NCI-H187 treated with DMSO at 0.1 percent for 48 hours (cell line): ENCODE results near the gene SLC35E1.

Source experiments
- DNase-seq: peaks from one replicate; lab custom pipeline; 2025; lab: John Stamatoyannopoulos, UW

The SLC35E1 gene

DNA sequence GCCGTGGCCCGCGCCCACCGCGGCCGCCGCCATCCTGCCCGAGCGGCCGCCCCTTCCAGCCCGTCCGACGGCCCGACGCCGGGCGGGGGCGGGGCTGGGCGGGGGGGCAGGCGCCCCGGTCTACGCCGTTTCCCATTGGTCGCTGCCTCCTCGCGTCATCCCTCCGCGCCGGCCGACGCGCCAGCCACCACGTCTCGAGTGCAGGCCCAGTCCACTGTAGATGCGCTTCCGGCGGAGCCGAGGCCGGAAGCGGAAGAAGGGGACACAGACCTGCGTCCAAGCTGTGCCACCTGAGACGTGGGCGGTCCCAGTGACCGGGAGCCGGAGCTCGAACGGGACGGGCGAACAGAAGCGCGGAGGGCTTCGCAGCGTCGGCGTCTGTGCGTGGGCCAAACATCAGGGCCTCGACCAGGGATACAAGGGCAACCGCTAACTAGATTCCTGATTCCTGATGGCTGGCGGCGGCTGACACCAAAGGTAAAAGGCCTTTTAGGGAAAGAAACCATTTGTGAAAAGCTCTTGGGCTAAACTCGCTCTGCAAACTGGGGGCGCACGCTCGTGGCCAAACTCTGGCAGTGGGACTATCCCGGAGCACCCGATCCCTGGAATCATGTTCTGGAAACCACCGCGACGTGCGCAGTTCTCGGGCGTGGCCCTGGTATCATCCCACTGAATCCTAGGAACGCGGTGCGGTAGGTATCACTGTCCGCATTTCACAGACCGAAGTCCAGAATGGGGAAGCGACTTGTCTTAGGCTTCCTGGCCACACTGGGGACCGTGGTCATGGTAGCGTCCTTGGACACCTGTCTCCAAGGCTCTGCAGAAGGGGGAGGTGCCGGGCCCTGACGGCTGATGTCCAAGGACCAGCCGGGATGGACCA is at the start of gene SLC35E1:
TSS of gene SLC35E1 (minus strand) at position 84 of the 880 bp plus-strand sequence. CDS start at position 33, 51 bp downstream.
- peak; percentile 4 for DNase-seq

DNA sequence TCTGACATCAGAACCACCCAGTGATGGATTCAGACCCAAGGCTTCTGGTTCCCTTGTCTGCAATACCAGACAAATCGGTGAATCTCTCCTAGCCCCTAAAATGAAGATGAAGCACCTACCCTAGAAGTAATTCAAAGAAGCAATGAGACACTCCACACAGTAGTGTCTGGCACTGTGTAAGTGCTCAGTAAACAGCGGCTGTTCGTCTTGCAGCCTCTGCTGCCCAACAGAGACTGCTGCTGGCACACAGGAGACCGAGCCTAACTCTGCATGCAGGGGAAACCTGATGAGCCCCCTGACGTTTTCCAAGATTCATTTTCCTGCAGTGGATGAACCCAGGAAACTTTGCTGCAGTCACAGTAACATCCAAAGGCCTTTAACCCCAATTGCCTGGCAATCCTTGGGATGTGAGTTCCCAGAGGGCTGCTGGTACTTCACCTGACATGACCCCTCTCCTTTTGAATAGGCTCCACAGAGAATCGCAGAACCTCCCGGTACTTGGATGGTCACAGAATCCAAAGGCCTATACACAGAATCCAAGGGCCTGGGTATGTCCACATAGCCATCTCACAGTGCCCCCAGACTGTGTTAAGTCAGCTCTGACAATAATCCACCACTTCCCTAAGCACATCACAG is 49.1 kb upstream of the SLC35E1 start:
- DNase-seq = no peak

DNA sequence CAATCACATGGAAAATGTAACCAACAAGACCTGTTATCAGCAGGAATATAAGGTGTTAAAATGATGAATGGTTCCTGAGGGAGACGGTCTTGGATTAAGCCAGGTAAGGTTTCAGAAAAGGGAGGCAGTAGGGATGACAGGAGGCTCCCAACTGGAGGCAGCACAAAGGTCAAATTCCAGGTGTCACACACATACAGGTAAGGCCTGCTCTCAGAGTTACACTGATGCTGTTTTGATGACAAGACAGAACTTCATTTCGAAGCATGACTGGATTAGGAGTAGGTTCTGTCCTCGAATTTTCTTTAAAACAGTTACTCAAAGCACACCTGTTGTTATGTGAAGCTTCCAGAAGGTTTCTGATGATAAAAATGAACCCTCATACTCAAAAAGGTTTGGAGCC is 48.4 kb upstream of the SLC35E1 start:
- no peak for DNase-seq

DNA sequence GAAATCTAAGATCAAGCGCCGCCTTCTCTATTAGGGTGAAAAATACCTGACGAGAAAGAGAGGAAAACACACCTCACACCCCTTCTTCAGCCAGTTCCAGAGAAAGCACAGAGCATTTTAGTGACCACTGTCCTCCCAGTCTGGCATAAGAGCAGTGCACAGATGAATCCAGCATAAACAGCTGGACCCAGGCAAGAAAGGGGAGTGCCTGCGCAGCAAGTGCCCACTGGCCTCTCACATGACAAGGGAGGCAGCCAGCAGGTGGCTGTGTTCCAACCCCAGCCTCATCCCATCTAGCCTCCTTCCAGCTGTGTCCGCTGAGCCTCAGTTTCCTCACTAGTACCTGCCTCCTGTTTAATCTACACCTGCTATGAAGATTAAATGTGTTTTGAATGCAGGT is 47.8 kb upstream of the SLC35E1 start:
- no peak for DNase-seq

DNA sequence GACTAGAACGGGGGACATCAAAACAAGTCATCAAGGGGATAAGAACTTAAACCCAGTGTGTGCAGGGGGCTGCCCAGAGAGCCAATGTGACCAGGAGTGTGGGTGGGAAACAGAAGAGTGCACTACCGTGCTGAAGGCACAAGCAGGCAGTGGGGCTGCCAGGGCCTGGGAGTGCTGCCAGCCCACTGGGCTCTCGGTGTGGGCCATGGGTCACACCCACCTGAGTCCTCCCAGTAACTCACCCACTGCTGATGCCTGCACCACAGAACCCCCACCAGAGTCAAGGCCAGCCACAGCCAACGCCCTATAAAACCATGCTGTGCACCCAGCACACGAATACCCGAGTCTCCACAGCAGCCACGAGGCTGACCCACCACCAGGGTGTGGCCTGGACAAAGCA is 47.2 kb upstream of the SLC35E1 start:
- DNase-seq = no peak

DNA sequence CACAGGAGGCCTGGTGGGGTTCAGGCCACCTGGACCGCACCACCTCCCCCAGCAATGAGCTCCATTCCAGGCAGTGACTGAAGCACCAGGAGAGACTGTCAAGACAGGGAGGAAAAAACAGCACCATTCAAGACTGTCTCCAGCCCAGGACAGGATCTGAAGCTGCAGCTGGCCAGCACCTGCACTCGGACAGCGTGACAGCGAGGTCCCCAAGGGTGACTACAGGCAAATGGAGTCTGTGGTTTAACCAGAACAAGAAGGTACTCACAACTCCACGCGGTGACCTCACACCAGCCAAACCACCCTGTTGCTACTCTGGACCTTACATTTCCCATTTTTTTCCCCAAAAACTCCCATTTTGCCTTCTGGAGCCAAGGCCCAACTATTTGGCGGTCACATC is 46.0 kb upstream of the SLC35E1 start:
- no peak for DNase-seq

DNA sequence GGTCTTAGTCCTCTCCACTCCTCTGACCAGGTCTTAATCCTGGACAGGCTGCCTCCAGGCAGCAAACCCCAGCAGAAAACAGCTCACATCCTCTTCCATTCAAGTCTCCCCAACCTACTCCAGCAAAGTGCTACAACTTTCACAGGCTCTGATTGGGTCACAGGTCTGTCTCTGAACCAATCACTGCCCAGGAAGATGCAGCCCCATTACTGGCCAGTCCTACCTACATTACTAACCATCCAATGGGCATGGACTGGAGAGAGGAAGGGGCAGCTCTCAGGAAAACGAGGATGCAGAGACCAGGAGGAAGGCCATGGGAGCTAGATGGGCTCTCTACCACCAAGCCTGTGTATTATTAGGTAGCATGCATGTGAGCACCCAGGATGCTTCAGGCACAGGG is 43.6 kb upstream of the SLC35E1 start:
- DNase-seq = no peak

DNA sequence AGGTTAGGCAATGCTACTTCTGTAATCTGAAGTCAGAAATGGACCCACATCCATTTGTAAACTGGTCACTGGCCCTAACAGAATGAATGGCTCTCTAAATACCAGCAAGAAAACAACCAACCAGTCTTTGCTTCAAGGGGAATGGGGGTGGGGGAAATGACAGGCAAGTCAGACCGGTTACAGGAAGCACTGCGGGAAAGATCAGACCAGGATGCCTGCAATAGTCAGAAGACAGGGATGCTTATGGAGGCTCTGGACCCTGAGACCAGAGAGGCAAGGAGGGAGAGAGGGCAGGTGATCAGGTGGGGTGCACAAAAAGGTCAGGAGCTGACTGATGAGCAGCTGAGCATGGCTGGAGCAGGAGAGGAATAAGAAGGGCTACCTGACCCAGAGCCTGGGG is 42.7 kb upstream of the SLC35E1 start:
- DNase-seq = no peak

DNA sequence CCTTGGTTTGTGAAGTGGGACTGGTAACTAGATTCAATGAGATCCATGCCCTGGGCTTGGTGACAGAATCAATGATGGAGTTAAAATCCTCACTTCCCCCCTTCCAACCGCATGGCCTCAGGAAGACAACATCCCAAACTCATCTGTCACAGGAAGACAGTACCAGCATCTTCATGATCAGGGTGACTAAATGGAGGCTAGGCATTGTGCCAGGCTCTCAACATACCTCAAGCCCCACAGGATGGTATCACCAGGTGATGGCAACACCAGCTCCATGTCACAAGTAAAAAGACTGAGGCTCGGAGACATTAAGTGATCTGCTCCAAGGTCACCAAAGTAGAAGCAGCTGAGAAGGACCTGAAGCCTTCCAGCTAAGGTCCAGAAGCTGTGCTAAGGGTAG is 41.6 kb upstream of the SLC35E1 start:
- DNase-seq = no peak

DNA sequence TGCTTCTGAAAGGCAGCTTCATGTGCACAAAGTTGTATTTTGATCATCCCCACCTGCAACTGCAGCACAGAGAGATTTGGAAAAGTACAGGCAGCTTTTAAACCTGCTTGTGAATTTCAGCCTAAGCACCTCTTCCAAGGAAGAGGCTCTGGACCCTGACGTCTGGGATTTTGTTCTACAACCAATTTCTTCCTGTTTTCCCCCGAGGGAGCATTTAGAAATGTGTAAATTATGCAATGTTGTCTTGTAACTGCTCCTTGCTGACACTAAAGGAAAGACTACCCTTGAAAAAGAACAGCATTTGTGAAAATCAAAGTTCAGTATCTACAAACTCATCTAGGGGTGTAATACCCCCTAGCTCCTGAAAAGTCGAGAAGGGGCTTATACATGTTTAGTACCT is 40.4 kb upstream of the SLC35E1 start:
- no peak for DNase-seq

DNA sequence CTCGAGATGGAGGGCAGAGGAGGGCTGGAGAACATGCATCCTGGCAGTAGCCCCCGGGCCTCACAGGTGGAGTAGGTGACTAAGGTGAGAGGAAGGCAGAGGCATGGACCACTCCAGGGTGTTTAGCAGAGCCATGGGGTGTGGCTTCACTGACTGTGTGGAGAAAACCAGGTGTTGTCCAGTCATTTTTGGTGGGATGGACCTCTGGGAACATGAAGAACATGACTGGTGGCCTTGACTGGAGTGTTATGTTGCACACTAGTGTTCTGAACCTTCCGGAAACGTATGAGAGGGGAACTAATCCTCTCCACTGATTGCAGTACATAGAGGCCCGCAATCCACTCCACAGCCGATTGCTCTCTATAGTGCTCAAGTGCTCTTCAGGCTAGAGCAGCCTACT is 38.9 kb upstream of the SLC35E1 start:
- no peak for DNase-seq

DNA sequence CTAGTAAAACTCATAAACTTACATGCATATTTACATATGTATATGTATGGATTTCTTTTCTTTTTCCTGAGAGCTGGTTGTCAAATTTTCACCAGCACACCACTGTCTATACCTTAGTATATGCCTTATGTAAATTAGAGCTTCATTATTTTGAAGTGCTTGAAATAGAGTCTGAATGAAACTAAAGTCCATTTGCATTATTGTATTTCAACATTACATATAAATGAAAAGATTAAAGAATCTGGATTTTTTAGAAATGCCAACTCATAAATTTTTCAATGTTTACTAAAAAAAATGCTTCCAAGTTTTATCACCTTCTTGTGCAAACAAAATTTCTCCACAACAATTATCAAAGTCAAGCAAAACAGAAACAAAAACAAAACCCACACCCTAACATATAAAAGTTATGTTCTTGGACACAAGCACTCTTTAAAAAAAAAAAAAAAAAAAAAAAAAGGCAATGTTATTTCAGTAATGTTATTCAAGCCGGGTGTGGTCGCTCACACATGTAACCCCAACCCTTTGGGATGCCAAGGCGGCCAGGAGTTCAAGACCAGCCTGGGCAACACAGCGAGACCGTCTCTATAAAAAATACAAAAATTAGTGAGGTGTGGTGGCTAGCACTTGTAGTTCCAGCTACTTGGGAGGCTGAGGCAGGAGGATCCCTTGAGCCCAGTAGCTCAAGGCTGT is 37.4 kb upstream of the SLC35E1 start:
- DNase-seq = no peak

DNA sequence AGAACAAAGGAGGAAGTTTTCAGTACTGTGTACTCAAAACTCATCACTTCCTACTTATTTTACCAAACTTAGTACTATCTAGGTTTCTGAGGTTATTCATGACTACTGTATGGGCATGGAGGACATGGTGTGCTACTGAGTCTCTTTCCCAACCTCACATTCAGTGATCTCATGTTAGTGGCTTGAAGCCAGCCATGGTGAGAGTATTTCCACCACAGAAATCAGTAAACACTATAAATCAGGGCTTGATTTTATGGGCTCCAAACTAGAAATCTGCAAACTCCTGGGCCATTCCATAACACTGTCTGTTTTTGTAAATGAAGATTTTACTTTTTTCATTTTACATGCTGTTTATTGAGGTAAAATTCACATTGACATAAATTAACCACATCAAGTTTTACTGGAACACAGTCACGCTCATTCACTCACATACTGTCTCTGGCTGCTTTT is 36.1 kb upstream of the SLC35E1 start:
- no peak for DNase-seq

DNA sequence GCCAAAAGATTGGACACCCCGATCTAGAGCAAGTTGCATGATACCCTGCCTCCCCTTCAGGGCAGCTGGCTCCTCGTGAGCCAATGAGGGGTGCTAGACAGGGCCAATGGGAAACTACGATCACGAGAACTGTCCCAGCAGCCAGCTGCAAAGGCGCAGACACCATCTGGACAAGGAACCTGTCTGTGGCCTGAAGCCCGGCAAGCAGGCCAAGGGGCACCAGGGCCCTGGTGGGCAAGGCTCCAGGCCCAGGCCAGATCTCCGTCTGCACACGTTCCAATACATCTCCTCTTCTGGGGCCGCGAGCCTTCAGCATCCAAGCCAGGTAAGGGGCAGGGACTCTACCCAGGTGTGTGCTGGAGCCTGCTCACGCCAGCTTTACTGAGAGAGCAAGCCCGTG is 35.6 kb upstream of the SLC35E1 start:
- DNase-seq = no peak

DNA sequence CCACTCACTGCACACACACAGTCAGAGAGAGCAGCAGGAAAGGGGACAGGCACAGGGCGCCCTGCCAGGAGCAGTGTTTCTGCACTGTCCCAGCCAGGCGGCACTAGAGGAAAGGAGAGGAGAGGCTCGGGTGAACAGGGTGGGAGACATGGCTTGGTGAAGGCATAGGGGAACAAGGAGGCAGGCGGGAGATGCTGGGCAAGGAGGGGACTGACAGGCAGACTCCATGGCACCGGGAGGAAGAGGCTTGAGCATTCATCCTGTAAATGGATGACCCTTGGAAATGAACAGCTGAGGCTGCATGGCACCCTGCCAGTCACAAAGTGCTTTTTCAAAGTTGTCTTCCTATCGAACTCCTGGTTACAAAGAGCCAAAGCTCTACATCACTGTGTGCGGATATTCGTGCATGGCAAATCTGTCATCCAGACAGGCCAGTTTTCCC is 33.4 kb upstream of the SLC35E1 start:
- no peak for DNase-seq

DNA sequence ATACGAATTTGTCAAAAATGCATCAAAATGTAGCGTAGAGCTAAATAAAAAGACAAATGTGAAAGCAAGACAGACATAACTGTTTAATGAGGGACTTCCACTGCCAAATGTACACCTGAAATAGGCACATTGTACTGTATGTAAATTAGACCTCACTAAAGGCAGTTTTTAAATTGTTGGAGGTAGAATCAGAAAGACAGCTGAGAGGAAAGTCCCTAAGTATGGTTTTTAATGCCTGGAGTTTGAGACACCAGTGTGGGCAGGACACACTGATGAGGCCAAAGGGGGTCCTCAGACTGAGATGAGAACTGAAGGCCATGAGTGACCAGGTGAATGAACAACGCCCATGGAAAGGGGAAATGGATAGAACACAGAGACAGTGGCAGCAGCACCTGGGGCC is 32.9 kb upstream of the SLC35E1 start:
- DNase-seq = no peak

DNA sequence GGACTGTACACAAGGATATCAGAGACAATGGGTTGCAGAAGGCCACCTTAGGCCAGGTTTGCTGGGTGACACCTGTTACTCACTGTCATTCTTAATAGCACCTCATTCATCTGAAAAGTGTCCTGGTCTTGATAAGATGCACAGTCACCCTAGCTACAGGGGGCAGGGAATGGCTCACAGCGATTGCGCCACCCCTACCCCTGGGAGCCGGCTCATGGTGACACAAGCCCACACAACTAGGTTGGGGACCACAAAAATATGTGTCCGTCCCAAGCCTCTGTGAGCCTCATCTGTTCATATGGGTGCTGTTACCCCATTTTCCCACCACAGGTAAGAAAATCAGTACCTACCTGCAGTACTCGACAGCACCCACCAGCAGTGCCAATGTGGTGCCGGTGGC is 32.4 kb upstream of the SLC35E1 start:
- DNase-seq = no peak

DNA sequence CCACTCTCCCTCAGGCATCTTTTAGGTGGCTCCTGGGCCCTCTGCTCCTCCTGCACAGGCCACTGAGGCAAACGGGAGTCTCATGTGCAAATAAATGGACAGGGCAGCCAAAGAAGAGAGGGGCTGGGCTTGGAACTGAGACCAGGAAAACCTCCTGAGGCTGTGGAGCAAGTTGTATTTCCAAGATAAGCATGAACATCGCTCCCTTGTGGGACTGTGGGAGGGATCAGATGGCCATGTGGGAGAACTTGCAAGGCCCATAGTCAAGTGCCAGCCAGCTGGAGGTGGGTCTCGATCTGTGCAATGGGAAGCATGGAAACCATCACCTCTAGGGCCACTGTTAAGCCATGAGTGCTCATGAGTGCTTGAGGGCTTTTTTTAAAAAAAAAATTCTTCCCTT is 30.9 kb upstream of the SLC35E1 start:
- DNase-seq = no peak

DNA sequence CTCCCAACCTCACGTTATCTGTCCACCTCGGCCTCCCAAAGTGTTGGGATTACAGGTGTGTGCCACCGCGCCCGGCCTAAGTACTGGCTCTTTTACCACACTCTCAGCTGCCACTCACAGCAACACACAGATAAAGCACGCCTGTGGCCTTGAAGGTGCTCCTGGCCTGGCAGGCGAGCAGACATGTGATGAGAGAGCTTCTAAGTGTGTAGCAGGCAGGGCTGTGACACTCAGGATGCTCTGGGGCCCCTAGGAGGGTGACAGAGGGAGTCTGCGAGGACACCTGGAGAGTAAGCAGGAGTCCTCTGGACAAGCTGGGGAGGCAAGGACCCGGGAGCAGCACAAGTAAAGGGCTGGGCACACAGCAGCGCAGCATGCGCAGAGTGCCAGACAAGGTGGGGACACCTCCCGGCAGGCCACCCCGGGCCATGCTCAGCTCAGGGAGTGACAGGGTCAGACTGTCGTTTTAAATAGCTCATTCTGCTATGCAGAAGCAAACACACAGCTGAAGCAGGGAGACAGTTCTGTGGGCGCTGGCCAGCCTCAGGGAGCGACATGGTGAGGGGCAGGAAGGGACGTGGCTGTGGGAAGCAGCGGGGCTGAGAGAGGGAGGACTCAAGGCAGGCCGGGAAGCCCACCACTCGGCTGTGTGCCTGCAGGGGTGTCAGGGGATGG is 29.3 kb upstream of the SLC35E1 start:
- DNase-seq = no peak

DNA sequence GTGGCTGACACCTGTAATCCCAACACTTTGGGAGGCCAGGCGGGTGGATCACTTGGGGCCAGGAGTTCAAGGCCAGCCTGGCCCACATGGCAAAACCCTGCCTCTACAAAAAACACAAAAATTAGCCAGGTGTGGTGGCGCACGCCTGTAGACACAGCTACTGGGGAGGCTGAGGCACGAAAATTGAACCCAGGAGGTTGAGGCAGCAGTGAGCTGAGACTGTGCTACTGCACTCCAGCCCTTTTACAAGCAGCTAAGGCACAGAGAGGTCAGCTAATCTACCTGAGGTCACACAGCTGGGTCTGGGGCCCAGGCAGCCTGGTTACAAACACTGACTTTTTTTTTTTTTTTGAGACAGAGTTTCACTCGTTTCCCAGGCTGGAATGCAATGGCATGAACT is 28.6 kb upstream of the SLC35E1 start:
- DNase-seq = no peak

DNA sequence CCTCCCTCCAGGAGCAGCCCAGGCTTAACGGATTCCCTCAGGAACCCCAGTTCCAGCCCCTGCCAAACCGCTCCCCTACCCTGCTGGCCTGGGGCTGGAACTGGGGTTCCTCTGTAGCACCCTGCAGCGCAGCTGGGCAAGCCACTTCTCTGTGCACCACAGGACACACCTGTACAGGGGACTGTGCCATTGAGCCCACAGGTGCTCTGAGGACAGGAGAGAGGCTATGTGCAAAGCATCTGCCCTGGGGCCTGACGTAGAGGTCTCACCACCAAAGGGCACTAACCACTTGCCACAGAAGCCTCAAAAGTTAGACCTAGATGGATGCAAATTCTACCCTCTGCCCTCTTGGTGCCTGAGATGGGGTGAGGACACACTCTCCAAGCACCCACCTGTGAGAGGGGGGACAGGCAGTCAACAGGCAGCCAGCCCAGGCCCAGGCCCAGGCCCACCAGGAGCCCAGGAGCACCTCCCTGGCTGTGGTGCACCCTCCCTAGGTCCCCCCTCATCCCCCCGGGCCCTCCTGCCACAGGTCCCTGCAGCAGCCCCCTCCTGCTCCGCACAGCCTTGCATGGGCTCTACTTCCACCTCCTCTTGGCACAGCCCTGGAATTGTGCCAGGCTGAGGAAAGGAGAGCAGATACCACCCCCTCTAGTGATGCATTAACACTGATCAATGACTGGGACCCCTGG is 27.6 kb upstream of the SLC35E1 start:
- no peak for DNase-seq

DNA sequence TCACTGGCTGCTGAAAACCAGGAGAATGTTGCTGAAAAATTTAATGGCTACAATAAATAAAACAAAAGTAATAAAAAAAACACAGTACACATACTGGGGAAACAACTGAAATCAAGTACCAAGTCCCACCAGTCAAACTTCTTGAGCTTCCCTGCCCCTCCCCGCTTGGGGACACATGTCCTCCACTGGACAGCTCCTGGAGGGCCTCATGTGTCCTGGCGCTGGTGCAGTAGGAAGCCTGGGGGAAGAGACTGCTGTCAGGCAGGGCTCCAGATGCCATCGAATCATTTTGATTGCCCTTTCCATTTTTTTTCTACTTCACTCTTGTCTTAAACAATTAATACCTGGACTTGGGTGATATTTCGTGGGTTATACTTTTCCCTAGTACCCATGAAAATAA is 26.6 kb upstream of the SLC35E1 start:
- DNase-seq = no peak
